GM18868 (cell line): Measurements from ENCODE around the gene HS1BP3.

ENCODE experiments used
- ATAC-seq: cut with Tn5 transposase; IDR thresholded peaks from one replicate; pipeline ENCODE4 v1.9.1; 2021; ENCODE audit warnings: mild to moderate bottlenecking, moderate library complexity; ENCODE audit not compliant: unreplicated experiment

Gene HS1BP3

DNA sequence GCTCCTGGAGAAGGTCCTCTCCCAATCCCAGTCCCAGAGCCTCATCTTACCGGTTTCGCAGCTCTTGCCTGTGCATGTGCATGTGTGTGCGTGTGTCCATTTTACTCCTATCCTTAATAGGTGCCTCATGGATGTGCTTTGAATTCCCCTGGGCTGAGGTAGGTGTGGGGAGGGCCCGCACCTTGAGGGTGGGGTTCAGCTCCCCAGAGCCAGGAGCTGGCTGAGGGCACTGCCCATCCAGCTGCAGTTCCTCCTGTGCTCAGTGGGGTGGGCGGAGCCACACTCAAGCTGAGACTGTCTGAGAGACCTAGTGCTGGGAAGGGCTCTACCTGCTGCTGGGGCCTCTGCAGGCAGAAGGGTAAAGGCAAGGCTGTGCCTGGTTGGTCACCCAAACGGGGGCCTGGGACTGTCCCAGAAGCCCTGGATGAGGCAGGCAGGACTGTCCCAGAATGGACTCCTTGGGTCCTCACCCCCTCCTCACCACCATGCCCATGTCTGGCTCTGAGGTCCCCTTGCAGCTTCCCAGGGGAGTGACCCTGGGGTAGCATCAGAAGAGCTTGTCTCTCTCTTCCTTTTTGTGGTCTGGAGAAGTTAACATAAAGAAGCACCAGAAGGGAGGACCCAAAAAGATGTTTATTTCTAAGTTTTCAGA, 24.9 kb upstream of the HS1BP3 start:
- ATAC-seq, result peak; percentile 63

DNA sequence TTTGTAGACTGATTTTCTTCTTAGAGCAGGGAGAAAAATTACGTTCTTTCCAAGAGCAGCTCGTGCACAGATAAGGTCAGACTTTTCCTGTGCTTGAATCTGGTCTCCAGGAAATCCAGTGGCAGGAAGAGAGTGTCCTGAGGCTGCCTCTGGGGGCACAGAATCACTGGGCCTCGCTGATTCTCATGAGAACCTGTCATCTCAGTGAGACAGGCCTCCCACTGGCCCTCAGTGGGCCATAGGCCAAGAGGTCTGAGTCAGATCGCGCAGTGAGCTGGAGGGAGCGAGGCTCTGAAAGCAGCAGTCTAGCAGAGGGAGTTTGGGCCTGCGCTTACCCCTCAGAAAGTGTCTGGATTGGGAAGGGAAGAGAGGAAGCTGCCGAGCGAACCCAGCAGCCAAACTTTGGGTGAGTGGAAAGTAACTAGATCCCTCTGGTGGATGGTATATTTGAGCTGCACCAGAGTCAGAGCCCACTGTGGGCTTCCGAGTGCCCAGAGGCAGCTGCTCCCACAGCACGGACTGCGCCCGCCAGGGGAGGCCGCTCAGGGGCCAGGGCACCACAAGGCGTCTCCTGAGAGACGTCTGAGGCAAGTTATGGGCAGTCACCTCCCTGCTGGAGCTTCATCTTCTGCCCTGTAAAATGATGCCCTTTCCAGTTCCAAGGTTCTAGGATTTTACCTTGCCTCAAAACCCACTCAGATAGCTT, 24.2 kb upstream of the HS1BP3 start:
- ATAC-seq, result no peak

DNA sequence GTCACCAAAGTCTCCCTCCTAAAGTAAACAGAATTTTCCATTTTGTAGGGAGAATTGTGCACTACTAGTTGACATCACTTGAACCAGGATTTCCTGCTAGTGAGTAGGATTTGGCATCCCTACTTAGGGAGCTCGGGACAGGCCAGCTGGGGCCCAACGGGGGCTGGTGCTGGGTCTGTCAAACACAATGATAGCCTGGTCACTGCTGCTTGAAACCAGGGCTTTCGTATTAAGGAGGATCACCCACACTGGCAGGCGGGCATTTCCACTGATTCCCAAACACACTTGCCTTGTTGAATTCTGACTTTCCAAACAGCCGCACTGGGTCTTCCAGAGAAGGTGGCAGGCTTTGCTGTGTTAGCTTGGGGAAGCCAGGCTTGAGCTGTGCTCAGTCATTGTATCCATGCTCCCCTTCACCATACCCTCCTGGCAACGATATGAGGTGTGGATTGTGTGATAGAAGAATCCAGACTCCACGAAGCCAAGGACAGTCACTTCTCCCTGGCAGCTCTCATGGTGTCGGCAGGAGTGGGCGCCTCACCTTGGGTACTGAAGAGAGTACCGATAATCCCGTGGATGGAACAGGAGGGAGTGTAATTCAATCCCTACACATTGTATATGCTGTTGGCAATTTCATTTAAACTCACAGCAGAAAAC, 23.5 kb upstream of the HS1BP3 start:
- ATAC-seq, result no peak

DNA sequence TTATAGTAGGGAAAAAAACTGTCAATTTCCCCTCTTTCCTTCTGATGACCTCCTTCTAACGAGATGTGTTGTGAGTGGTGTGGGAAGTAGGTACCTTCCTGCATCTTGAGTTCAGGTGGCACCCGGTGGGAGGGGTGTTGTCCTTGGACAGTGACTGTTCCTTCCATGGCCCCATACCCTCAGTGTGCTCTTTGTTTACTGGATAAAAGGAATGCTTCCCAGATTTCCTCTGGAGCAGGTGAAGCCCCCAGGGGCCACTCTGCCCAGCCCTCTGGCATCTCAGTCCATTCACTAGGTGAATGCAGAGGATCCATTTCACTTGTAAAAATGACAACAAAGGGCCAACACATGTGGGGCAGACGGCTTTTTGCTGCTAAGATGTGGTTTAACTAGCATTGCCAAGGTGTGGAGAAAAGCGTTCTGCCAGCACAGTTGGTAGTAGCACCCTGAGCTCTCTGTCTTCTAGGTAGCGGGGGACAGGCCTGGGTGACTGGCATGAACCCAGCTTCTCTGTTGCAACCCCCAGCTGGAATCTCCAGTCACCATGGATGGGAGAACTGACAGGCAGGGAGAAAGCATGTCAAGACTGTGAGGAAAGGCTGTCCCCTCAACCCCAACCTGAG, 22.9 kb upstream of the HS1BP3 start:
- no peak for ATAC-seq

DNA sequence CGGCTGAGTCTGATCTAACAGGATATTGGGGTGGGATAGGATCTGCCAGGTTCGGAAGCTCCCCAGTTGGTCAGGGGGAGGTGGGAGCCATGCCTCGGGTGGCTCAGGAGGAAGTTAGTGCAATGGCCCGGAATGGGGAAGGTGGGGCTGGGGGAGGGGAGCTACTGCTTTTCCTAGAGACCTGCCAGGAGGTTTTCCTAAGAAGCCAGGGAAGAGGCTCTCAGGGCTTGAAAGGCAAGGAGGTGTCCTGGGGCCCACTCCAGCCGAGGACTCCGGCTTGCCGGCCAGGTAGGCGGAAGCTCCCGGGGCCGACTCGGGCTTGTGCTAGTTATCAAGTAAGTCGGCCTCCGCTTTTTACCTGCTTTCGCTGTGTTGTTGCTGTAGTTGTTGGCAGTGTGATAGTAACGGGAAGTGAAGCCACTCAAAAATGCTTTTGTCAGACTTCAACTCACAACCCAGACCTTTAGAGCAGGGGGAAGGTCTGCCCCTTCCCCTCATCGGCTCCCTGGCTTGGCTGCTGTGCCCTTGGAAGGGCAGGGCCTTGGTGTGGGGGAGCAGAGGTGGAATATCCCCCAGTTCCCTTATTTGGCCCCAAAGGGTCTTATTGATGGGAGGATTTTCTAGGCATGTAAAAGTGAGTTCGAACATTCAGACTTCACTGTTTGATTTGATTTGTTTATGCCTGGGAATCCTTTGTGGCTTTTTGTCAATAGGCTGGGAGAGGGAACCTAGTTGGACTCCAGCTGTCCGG, 21.5 kb upstream of the HS1BP3 start:
- no peak for ATAC-seq

DNA sequence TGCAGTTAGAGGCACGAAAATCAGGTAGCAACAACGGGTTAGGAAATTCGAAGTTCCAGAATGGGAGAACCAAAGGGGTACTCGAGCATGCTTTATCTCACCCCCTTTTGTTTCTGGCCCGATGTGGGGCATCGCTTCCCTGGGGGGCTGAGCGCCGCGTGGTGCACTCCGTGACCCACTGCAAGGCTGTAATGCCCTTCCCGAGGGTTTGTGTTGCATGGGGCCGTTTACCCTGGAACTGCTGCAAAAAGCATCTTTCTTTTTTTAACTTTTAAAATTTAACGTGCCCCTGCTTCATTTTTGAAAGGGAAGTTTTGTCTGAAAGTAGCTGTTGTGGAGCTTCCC, 20.8 kb upstream of the HS1BP3 start:
- ATAC-seq, result no peak

DNA sequence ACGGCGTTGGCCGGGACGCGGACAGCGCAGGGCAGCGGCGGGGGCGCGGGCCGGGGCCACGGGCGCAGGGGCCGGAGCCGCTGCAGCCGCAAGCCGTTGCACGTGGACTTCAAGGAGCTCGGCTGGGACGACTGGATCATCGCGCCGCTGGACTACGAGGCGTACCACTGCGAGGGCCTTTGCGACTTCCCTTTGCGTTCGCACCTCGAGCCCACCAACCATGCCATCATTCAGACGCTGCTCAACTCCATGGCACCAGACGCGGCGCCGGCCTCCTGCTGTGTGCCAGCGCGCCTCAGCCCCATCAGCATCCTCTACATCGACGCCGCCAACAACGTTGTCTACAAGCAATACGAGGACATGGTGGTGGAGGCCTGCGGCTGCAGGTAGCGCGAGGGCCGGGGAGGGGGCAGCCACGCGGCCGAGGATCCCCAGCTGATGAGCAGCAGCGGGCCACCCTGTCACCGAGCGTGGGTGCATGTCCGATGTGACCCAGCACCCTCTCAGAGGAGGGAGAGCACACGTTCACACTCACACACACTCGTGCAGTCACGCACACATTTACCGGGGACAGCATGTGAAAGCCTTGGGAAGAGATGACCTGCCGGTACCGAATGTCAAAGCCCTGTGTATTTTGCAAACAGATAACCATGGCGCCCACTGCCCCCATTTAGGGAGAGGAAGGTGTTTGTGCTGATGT, 20.3 kb upstream of the HS1BP3 start:
- no peak for ATAC-seq

DNA sequence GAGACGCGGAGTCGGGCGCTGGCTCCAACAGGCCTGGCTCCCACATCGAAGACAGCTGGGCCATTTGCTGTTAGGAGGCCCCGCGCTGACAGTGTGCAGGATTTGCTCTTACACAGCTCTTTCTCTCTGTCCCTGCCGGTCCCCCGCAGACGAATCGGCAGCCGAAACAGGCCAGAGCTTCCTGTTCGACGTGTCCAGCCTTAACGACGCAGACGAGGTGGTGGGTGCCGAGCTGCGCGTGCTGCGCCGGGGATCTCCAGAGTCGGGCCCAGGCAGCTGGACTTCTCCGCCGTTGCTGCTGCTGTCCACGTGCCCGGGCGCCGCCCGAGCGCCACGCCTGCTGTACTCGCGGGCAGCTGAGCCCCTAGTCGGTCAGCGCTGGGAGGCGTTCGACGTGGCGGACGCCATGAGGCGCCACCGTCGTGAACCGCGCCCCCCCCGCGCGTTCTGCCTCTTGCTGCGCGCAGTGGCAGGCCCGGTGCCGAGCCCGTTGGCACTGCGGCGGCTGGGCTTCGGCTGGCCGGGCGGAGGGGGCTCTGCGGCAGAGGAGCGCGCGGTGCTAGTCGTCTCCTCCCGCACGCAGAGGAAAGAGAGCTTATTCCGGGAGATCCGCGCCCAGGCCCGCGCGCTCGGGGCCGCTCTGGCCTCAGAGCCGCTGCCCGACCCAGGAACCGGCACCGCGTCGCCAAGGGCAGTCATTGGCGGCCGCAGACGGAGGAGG, 19.6 kb upstream of the HS1BP3 start:
- ATAC-seq, result no peak

DNA sequence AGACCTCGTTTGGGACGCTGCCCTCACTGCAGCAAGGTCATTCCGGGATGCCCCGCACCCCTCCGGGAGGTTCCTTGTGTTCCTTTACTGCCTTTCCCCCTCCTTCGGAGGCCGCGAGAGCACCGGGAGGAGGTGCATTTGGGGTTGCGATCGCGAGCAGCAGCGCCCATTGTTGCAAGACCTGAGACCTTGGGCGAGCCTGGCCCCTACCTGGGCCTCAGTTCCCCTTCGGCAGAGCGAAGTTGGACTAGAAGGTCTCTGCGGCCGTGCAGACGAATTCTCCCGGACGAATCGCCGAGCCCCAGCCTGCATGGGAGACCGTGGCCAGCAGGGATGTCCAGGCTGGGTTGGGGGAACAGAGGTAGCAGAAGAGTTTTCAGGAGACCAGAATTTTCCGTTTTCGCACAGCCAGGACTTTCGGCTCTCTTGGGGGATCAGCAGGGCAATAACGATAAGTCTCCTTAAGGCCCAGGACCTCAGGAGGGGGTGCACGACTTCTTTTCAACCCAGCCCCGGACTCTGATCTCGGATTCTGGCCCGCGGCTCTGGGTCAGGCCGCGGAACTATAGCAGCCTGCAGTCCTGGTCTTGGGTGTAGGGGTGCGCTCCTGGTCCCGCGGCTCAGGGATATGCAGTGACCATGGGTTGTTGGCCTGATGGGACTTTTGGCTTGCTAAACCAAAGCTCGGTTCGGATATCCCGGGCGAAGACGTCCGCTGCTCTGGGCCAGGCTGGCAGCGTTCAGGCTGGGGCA, 18.8 kb upstream of the HS1BP3 start:
- no peak for ATAC-seq

DNA sequence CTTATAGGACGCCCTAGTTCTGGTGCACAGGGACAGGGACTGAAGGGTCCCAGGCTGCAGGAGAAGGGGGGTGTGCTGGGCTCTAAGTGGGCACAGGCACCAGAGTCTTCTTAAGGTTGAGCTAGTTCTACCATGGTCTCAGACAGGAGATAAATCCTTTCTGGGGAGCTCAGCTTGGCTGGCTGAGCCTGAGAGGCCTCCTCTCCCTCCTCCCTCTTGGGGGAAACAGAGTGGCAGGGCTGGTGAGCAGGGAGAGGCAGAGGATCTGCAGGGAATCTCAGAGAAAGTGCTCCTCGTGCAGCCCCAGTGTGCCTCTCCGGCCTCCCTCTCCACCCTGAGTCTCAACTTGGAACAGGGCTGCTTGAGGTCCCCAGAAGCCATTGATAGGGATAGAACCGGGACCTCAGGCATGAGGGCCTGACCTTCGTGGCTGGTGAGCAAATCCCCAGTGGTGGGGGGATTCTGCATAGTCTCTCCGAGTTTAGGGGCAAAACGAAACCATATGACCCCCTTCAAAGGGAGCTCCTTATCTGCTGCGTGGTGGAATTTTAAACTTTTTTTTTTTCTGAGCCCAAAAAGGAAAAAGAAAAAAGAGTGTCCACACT, 18.1 kb upstream of the HS1BP3 start:
- no peak for ATAC-seq

DNA sequence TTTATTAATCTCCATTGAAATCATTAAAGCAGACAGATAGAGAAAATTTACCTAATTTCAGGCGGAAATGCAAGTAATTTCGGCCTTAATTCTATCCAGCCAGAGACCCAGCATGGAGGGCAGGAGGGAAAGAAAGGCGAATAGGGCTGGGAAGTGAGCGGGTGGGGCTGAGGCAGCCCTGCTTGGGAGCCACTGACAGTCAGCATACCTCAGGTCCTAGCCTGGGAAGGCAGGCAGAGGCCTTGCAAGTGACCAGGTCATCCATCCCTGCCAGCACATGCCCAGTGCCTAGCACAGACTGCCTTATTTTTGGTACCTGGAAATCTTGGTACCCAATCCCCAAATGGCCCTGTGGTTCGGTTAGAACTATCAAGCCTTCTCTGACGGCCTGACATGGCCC, 17.6 kb upstream of the HS1BP3 start:
- ATAC-seq, result no peak

DNA sequence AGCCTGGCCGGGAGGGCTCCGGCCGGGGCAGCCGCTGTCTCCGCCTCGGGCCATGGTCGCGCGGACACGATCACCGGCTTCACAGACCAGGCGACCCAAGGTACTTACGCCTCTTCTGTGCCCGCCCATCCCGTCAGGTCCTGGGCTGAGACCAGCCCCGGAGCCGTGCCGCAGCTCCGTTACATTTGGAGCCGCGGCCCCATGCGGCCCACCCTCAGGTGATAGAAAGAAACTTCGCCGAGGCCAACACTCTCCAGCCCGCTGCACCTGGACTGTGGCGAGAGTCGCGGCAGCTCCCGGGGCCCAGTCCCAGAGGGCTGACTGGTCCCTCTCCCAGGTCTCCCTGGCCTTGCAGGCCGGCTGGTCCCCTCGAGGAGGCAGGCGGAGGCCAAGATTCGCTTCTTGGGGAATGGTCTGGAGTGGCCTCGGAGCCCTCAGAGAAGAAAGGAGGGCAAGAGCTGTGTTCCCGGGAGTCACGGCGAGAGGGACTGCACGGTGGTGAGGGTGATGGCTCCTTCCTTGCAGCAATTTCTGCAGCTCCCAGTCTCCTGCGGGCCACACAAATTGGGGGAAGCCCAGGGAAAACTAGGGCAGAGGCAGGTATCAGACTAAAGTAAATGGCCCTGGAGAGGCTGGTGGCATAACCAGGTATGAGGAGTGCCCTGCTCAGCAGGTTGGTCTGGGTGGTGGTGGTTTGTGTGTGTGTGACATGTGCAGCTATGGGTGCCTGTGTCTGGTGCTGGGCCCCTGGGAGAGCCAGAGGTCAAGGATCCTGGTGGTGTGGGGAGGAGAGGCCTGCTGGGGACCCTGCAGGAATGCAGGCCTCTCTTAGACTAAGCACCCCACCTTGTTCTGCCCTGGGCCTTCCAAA, 16.9 kb upstream of the HS1BP3 start:
- ATAC-seq, result peak; percentile 6

DNA sequence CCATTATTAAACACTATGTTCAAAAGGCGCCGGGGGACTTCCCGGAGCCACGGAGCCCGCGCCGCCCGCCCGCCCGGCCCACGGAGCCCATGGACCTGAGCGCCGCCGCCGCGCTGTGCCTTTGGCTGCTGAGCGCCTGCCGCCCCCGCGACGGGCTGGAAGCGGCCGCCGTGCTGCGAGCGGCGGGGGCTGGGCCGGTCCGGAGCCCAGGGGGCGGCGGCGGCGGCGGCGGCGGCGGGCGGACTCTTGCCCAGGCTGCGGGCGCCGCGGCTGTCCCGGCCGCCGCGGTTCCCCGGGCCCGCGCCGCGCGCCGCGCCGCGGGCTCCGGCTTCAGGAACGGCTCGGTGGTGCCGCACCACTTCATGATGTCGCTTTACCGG, 16.2 kb upstream of the HS1BP3 start:
- ATAC-seq, result peak; percentile 29

DNA sequence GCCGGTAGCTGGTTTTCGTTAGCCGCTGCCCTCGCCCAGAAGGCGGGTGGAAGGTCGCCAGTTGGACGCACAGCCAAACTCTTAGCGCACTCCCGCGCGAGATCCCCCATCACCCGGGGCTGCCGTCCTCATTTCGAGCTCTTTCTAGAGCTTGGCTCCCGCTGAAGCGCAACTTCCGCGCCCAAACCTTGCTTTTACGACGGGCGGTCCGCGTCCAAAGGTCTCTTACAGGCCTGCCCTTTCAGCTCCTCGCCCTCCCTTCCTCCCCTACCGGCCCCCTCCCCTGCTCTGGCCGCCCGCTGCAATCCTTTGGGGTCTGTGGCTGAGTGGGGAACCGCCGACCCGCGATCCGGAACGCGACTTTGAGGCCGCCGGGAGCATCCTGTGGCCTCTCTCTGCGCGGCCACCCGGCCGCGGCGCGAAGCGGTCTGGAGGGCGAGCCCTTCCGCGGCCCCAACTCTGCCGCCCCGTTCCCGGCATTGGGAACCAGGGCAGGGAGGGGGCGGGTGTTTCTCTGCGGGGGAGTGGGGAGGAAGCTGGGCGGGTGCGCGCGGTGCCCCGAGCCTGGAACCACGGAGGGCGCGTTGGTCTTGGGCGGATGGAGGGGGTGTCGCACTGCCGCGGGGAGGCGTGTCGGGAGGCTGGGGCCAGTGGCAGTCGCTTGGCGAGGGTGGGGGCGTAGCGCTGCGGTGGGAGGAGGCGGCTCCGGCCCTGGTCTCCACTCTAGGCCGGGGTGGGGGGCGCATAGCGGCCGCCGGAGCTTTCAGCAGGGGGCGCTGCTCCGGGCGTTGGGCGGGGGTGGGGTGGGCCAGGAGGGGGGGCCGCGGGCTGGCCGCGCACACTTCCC, 15.6 kb upstream of the HS1BP3 start, which contains the start of gene GDF7:
GDF7 (plus strand) TSS at position 841 of the 847 bp plus-strand sequence. CDS start 96 bp downstream, outside the sequence.
- peak; percentile 34 for ATAC-seq

DNA sequence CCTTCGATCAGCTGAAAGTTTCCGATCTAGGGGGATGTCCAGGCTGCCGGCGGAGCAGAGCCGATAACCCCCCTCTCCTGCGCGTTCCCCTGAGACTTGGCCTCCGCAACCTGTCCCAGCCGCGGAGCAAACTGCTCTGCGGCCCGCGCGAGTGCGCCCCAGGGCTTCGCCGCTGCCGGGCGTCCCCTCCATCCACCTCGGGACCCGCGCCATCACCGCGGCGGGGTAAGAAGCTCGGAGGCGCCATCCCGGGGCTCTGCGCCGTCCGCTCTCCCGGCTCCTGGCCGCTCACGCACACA, 15.1 kb upstream of the HS1BP3 start:
- no peak for ATAC-seq

DNA sequence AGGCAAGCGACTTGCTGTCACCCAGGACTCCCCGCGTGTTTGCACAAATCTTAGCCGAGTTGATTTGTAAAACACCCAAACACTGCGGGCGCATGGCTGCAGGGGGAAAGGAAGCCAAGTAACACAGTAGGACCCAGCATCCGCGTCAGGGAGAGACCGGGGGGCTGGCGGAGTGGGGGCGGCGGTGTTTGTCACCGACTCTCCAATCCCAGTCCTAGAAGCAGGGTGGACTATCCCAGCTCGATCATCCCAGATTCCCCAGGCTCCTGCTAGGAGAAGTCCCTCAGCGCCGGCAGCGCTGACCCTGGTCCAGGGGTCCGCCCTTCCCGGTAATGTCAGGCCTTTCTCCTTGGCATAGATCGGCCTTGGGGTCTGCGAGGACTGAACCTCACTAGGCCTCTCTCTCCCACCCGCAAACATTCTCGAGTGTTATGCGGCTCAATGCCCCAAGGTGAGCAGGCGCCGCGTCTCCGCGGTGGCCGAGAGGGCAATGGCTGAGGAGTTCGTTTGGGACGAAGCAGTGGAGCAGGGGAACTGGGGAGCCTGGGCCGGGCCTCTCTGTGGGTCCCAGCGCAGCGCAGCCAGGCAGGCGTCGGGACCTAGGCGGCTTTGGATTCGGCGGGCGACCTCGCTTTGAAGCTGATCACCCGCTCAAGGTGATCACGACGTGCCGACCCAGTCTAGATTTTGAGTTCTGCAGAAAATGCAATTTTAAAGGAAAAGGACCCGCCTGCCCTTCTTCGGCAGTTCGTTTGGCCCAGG, 14.5 kb upstream of the HS1BP3 start:
- no peak for ATAC-seq
